Stimulated activated CD4-positive, alpha-beta T cell treated with anti-CD3 and anti-CD28 coated beads, Interleukin-1b, Interleukin-23, amount 100 ng/mL, for 24 hours (primary cell): Measurements from ENCODE around the gene MICALL1.

ENCODE experiments used
- DNase-seq, 4 experiments: peaks; one replicate each; pipeline ENCODE4 v3.0.0-alpha.2; 2020; ENCODE audit warnings: low read depth in 4 of 4, low spot score in 1 of 4

MICALL1 gene

DNA sequence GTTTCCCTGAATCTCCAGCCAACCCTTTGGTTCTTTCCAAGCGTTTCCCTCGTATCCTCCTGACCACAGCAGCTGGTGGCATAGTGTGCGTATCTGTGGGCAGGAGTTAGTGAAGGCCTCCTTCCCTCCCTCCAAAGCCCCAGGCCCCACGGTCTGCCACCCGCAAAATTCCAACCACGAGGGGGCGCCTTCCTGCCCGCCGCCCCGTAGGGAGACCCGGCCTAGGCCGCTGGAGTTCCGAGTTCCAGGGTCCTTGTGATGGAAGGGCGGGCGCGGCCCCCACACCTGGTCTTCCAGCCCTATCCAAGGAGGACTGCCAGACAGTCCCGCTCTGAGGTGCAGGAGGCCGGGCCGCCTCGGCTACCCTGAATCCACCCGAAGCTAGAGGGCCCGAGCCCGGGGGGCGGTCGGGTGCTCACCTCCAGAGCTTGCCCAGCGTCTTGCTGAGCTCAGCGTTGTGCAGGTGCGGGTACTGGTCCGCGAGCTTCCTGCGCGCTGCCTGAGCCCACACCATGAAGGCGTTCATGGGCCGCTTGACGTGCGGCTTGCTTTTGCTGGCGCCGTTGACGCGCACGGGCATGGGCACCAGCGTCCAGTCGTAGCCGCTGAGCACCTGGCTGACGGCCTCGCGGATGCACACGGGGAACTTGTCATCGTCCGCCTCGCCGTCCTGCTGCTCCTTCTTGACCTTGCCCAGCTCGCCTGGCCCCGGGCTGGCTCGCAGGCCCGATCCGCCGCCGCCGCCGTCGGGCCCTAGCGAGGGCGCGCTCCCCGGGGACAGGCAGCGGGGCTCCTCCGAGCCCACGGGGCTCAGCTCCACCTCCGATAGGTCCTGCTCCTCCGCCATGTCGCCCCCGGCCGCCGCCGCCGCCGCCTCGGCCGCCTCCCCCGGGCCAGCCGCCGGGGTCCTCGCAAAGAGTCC, 77.1 kb downstream of the MICALL1 start:
- no peak for DNase-seq

DNA sequence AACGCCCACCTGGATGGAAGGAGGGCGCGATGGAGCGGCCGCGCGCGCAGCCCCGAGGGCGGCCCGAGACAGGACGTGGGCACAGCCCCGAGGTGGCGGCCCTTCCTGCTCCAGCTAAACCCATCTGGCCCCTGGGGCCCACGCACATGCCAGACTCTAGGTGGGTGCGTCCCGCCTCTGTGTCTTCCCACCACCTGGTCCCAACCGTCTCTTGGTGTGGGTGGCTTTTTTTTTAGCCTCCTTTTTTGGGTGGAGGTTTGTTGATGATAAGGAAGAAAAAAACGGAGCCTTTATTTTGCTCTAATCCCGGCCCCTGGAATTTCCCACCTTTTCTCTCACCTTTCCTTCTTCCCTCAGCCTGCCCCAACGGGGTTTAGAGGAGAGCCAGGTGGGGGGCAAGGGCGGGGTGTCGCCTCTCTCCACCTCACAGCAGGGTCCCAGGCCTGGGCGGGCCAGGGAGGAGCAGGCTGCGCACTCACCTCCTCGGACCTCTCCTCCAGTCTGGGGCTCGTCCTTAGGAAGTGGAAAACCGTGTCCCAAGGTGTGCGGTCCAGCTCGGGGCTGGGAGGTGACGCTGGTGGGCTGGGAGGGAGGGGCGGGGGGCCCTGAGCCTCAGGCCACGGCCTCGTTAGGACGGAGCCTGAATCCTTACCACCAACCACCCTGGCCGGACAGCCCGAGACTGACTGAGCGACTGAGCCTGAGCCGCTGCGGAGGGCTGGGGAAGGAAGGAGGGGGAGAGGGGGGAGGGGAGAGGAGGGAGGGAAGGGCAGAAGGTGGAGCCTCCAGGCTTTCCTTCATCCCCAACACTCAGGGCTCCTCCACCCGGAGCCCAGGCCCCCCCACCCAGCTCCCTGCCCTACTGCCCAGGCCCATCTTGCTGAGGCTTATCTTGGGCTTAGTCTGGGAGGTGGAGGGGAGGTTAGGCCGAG, 78.0 kb downstream of the MICALL1 start, which contains the start of gene SOX10:
SOX10 (minus strand) TSS at position 696 of the 932 bp plus-strand sequence. CDS start 771 bp downstream, outside the sequence.
- no peak for DNase-seq

DNA sequence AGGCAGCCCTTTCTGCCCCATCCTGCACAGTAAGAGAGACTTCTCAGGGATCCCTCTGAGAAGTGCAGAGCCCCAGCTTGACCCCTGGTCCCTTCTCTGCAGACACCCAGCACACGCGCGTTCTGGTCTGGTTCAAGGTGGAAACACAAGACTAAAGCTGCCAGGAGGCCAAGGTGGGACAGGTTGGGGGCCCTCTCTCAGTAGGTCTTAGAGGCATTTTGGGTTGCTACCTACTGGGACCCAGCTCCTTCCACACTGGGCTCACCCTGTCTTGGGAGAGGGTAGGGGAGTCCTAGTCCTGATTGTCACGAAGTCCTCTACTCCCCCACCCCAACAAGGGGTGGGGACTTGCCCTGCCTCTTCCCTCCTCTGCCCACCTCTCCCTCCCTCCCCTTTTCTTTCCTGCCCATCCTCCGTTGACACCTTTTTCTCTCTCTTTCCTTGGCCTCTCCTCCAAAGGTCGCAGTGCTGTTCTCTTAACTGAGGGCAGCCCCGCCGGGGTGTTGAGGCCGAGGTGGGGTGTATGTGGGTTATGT, 79.0 kb downstream of the MICALL1 start:
- no peak for DNase-seq

DNA sequence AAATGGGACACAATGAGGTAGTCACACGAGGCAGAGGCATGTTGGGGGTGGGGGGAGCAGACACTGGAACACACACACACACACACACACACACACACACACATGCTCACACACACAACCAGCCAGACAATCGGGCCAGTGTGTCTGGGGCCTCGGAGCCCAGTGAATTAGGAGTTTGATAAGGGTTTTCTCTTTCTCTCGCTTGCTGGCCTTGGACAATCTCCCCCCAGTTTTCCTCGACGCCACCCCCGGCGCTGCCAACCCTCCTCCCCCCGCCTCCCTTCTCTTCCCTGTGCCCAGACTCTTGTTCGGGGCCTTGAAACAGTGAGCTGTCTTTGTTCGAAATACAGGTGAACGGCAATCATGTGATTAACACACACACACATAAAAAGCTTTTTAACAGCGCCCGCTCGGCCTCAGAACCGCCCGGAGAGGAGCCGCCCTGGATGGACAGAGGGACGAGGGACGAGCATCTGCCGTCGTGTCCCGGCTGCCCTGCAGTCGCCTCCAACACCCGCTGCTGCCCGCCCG, 79.7 kb downstream of the MICALL1 start:
- DNase-seq, result no peak

DNA sequence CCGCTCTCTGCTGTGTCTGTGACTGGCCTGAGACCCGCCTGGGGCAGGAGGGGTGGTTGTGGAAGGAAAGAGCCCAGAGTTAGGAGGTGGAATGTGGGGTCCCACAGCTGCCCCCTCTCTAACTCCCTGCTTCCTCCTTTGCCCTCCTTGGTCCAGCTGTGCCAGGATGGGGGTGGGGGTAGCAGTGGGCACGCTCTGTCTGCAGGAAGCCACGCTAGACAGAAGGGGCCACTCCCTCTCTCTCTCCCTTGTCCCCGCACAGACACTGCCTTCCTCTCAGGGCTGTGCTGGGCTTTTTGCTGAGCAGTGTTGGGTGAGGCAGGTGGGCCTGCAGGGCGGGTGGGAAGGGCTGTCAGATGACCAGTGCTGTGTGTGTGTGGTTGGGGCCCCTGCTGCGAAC, 80.3 kb downstream of the MICALL1 start:
- no peak for DNase-seq

DNA sequence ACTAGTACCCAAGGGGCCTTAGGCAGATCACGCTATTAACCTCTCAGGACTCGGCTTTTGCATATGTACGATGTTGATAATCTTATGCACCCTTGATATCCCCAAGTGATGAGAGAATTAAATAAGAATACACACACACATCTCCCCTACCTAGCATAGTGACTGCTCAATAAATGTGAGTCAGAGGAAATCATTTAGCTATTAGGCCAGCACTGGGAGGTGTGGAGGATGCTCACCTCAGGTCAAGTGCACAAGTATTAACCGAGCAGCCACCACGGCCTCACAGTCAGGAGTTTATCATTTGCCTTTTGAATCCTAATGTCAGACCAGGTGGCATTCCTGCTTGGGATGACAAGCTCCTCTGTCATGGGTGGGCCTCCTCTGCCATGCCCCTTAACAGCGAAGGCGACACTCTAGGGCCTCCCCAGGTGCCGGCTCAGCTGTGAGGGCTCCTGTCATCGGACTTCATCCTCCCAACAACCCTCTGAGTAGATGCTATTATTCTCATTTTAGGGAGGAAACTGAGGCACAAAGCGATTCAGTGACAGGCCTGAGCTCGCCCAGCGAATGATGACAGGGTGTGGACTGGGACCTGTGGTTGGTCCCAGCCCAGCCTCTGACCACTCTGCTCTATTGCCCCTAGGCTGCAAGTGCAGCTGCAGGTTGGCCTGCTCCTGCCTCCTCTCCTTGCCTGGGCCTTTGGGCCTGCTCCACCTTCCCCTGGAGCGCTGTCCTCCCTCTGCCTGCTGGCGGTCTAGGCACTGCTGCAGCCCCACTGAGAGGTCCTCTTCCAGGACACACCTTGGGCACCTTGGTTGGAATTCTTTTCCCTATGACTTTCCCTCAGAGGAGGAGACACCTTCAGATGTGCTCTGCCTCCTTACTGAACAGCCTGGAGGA, 83.3 kb downstream of the MICALL1 start:
- no peak for DNase-seq

DNA sequence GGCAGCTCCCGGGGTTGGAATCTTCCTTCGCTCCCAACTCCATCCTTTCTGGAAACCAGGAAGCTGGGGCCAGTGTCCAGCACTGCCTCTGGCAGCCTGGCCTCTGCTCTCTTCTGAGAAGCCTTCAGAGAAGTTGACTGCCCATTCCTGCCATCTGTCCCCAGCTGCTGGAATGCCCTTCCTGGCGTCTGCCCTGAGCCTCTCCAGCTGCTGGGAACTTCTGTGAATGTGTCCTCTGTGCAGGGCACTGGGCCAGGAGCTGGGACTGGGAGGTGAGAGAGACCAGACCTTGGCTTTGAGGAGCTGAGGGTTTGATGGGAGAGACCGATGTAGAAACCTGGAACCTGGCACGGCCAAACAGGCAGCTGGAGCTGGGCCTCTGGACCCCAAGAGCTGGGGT, 84.2 kb downstream of the MICALL1 start:
- DNase-seq, result no peak

DNA sequence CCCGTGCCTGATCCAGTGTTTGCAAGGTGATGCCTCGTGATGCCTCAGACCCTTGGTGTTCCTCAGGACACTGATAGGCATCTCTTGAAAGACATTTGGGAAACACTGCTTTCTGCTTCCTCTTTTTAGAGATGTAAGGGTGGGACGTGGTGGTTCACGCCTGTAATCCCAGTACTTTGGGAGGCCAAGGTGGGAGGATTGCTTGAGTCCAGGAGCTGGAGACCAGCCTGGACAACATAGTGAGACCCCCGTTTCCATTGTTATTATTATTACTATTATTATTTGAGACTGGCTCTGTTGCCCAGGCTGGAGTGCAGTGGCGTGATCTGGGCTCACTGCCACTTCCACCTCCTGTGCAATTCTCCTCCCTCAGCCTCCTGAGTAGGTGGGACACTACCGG, 84.8 kb downstream of the MICALL1 start:
- no peak for DNase-seq

DNA sequence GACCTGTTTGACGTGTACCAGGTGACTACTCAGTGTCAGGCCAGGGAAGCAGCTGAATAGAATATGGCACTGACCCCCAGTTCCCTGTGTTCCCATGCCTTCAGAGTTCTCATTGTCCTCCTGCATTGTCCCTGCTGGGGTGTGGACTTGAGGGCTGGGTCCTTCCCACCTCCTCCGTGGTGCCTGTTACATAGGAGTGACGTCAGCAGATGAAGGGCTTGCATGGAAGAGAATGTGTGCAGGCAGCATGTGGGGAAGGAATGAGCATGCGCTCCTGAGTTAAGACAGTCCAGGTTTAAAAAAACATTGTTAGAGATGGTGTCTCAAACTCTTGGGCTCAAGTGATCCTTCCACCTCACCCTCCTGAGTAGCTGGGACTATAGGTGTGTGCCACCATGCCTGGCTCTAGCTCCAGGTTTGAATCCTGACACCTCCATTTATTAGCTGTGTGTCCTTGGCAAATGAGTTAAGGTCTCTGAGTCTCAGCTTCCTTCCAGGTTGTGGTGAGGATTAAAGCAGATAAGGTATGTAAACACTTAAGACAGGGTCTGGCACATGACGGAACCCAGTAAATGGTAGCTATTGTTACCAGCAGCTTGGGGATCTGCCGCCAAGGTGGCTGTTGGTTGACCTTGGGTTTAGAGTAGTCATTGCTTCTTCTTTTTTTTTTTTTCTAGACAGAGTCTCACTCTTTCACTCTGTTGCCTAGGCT, 85.8 kb downstream of the MICALL1 start:
- no peak for DNase-seq
